HG02588 (cell line): ENCODE data around the gene TMEM125.

Experiments used
- ATAC-seq: cut with Tn5 transposase; IDR thresholded peaks from one replicate; pipeline ENCODE4 v1.9.1; 2021; ENCODE audit warnings: mild to moderate bottlenecking, moderate library complexity; ENCODE audit not compliant: unreplicated experiment

Gene TMEM125

GRCh38 chr1:43288785-43289706, 19.3 kb downstream of the TMEM125 start:
- no peak for ATAC-seq

DNA sequence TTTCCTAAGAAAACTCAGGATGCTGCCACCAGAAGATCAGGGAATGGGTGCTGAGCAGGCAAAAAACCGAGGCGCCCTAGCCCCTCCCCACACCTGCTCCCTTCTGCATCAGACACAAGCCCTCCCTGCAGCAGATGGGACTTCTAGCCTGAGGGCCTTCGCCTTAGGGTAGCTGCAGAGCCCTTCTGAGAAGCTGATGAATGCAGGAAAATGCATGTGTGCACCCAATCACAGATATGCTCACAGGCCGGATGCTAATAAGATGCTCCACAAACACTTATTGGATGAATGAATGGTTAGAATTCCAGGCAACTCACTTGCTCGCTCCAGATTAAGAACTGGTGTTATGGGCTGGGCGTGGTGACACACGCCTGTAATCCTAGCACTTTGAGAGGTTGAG, 22.4 kb downstream of the TMEM125 start:
- ATAC-seq, result no peak

GRCh38 chr1:43292679-43293078, 22.9 kb downstream of the TMEM125 start:
- ATAC-seq, result no peak

GRCh38 chr1:43293176-43293575, 23.4 kb downstream of the TMEM125 start:
- no peak for ATAC-seq

DNA sequence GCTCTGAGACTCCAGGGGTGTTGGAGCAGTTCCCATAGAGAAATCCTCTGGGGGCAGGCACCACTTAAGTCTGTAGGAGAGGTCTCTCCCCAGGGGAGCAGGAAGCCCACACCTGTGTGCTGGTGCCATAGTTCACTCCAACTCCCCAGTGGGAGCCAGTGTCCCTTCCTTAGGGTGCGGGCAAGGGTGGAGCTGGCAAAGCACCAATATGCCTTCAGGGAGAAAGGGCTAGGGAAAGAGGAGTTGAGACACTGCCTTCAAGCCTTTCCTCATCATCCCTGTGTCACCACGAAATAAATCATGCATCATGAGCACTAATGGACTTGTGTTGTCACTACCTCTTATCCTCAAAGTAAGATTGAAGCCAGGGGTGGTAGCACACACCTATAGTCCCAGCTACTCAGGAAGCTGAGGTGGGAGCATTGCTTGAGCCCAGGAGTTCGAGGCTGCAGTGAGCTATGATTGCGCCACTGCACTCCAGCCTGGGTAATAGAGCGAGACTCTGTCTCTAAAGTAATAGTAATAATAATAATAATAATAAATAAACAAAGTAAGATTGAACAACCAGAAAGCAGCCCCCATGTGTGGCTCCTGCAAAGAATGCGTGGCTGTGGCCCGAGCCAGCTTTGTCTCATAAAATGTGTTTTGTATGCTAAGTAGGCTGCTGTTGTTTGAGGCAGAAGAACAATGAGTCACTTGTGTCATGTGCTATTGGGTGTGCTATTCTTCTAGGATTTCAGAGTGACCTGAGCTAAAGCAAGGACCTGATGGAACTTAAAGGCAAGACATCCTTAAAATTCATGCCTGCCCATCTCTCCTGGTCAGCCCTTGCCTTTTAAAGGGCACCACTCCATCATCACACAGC, 24.3 kb downstream of the TMEM125 start:
- no peak for ATAC-seq

GRCh38 chr1:43294761-43295160, 25.0 kb downstream of the TMEM125 start:
- ATAC-seq, result no peak

- ATAC-seq, result no peak
These were observed 26.4 kb downstream of the TMEM125 start for GRCh38 chr1:43296207-43296606.

- no peak for ATAC-seq
These were observed 28.3 kb downstream of the TMEM125 start for GRCh38 chr1:43298055-43298454.

DNA sequence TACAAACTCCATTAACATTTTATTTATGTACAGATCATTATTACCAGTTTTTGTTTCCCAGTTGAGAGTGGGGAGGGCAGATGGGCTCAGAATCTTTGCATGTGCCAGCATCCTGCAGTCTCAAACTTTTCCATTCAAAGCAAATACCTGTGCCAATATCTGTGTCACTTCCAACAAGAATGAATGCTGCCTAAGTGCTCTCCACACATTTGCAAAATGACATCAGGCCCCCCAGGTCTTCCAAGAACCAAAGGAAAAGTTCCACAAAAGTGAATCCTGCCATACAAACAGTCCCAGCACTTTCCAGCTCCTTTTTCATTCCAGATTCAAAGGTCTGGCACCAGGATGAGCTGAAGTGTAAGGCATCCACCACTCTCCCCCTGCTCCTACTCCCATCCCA, 29.3 kb downstream of the TMEM125 start:
- no peak for ATAC-seq

GRCh38 chr1:43300378-43301094, 30.8 kb downstream of the TMEM125 start, which contains the start of gene TIE1:
TIE1 (plus strand) TSS chr1:43300982; CDS start chr1:43301072, 90 bp downstream.
- ATAC-seq, result no peak

- ATAC-seq, result no peak
These were observed 32.4 kb downstream of the TMEM125 start for GRCh38 chr1:43302201-43302600.

GRCh38 chr1:43302721-43303470, 33.1 kb downstream of the TMEM125 start:
- no peak for ATAC-seq

GRCh38 chr1:43303471-43304313, 33.9 kb downstream of the TMEM125 start:
- ATAC-seq, result no peak

DNA sequence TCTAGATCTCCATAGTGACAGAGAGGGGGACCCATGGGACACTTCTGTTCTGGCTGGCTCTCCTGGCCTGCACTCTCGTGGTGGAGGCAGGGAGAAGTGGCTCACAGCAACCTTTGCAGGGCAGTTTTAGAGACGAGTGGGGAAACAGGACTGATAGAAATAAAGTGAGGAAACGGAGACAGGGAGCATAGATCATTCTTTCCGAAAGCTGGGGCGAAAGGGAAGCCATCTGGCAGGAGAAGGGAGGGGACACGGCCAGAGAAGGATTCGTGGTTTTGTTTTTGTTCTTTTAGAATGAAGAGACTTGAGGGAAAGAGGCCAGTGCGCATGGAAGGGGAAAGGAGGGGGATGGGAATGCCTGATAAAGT, 34.5 kb downstream of the TMEM125 start:
- no peak for ATAC-seq

- ATAC-seq, result no peak
These were observed 35.1 kb downstream of the TMEM125 start for GRCh38 chr1:43304771-43305300.

DNA sequence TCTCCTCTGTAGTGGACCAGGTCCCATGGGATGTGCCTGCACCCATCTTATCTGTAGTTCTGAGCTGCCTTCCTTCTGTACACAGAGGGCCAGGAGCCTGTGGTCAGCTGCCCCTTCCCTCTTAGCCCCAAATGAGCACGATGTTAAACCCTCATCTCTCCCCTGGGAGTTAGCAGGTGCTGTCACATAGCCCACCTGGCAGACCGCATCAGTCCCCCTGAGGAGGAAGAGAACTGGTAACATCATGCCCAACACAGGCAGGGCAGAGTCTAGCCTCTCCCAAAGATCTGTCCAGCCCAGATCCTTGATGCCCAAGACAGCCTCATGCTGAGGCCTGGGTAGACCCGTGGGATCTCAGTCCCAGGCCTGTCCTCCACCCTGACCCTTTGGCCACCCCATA, 35.7 kb downstream of the TMEM125 start:
- ATAC-seq, result no peak

GRCh38 chr1:43305926-43306687, 36.3 kb downstream of the TMEM125 start:
- no peak for ATAC-seq

- no peak for ATAC-seq
These were observed 37.1 kb downstream of the TMEM125 start for GRCh38 chr1:43306688-43307457.
